HG02623 (cell line): ENCODE data around the gene SFMBT1.

ENCODE experiments used
- ATAC-seq: cut with Tn5 transposase; IDR thresholded peaks from one replicate; pipeline ENCODE4 v1.9.1; 2021; ENCODE audit warnings: moderate library complexity; ENCODE audit not compliant: unreplicated experiment

The SFMBT1 gene

DNA sequence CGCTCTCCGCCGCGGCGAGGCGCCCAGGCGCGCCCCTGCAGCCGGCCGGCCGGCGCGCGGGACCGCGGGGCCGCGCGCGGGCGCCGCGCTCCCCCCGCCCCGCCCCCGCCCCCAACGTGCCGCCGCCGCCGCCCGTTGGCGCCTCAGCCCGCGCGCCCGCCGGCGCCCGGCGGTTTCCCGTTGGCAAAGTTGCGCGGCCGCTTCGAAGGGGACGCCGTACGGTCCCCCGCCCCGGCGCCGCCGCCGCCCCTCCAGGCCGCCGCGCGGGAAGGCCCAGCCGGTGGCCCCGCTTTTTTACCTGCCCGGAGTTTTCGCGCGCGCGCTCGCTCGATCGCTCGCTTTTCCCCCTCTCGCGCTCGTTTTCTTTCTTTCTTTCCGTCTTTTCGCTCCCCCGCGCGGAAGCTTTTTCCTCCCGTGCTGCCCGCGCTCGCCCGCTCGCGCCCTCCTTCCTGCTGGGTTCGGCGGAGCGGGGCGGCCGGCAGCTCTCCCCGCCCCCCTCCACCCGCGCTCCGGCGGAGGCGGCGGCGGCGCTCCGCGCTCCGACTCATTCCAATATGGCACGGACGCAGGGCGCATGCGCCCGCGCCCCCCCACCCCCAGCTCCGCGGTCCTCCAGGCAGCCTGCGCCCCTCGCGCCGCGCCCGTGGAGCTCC is at the start of gene SFMBT1:
Gene SFMBT1, minus strand, starts transcription at position 556 of the 653 bp plus-strand sequence. CDS start 76,945 bp downstream, outside the sequence.
- peak; percentile 46 for ATAC-seq

DNA sequence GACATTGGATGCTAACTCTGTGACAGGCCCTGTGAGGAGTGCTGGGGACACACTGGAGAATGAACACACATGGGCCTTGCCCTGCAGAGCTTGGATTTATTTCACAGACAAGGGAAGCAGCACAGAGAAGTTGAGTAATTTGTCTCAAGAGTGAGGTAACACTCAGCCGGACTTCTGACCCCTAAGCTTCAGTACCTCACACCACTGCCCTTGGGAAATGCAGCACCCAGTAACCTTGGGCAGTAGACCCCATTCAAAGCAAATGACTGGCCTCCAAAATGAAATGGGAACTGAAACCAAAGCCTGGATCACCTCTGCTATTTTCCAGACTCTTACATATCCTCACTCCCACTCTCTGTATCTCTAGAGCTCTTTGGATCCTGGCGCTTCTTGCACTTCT is 47.1 kb upstream of the SFMBT1 start:
- ATAC-seq: no peak

DNA sequence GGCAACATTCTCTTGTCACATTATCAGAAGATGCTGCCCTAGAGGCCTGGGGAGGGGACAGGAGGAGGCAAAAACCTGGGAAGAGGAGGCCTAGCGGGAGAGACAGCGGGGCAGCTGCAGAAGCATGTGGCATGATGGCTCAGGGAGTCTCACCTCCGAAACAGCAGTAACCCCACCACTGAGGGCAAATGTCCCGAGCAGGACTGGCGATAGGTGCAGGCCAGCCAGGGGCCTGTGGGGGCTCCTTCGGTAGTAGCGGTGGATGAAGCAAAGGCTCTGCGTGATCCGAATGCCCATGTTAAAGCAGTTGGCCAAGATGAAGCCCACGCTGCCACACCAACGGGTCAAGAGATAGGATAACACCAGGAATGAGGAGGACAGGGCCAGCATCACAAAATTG is 46.3 kb upstream of the SFMBT1 start:
- ATAC-seq: no peak

- ATAC-seq: no peak
Measured at GRCh38 chr3:53091011-53091410, 45.1 kb upstream of the SFMBT1 start.

DNA sequence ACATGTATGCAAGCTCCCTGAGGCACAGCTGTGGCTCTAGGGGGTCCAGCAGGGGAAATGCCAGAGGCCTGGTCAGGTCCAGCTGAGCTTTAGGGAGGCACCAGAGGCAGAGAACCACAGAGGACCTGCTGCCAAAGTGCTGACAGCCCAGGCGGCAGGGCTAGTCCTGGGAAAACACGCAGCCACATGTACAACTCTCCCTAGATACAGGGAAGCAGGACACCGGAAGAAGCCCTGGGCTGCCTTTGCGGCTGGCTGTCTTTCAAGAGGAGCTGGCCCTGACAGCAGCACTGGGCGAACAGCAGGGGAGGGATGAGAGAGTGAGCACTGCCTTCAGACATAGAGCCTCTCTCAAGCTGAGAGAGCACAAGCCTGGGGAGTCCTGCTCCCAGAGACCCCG is 43.6 kb upstream of the SFMBT1 start:
- ATAC-seq: no peak

DNA sequence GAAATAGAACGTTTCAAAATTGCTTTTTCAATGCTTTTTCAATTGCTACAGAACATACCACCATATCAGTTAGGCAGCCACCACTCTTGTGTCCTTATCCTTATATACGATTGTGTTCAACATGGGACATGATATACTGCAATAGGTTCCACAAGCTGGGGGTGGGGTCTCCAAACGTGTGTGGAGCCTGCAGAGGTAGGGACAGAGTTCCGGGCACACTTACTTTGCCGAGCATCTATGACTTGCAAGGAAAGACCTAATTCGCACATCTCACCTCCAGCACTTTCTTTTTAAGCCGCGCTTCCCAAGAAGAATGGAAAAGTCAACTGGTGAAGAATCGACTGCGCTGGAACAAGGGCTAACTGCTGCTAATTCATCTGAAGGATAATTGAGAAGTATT is 39.6 kb upstream of the SFMBT1 start:
- no peak for ATAC-seq

DNA sequence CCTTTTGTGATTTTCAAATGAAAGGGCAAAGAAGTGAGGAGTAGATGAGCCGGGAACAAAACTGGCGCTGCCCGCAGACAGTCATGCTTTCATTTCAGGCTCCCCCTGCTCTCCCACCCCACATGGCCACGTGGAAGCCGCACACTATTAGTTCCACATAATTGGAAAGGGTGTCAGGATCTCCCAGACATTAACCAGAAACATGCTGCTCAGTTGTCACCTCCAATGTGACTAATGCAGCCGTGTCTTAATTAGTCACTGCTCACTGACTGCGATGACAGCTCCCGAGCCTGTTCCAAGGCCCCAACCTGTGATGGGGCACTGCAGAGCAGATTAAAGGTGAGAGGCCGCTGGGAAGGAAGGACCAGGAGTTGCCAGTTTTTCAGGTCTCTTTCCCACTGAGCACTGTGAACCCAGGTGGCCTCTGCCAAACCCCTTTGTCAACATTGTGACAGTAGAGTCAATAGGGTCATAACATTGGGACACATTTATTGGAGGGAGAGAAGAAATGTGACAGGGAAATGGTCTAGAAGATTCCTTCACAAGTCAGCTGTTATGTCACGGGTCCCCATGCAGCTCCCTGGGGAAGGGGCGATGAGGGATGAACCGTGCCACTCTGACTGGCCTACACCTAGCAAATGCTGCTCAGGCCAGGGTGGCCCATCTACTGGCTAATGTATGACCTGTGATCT is 38.6 kb upstream of the SFMBT1 start:
- no peak for ATAC-seq

DNA sequence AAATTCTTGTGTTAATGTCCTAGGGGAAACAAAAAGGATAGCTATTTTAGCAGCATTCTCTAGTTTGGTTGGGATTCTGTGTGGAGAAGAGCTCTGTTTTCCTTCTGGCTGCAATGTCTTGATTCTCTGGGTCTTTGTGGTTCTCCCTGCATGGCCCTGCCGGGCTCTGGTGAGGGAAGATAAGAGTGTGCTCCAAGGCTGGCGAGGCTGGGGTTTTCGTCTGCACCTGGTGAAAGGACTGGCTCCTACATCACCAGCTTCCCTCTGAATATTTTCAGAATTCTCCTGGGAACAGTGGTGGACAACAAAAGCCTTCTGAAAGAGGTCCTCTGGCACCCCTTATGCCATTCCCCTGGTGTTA is 38.1 kb upstream of the SFMBT1 start:
- no peak for ATAC-seq

GRCh38 chr3:53083521-53083920 is 37.6 kb upstream of the SFMBT1 start:
- no peak for ATAC-seq

DNA sequence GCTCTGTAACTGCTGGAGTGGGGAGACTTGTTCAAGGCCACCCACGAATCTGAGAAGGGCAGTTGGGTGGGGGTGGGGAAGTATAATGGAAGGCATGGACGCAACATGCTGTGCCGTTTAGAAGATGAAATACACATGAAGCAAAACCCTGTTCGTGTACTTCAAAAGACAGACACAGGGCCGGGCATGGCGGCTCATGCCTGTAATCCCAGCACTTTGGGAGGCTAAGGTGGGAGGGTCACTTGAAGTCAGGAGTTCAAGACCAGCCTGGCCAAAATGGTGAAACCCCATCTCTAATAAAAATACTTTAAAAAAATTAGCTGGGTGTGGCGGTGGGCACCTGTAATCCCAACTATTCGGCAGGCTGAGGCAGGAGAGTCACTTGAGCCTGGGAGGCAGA is 36.9 kb upstream of the SFMBT1 start:
- no peak for ATAC-seq

DNA sequence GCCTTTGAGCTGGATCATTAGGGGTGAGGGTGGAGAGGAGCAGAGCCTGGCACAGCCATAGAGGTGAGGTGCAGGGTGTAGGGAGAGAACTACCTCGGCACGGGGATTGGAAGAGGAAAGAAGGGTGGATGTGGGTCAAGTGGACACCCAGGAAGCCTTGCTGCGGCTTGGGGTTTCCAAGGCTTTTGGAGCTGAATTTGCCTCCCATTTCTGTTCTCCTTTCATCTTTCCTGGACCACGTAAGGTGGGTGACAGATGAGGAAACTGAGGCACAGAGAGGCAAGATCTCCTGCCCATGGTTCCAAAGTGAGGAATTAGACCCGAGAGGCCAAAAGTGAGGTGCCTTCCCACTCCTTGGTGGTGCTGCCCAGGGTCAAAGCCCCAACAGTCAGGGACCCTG is 35.4 kb upstream of the SFMBT1 start:
- ATAC-seq: no peak

- no peak for ATAC-seq
Measured at GRCh38 chr3:53080612-53081205, 34.8 kb upstream of the SFMBT1 start.

GRCh38 chr3:53079791-53080555 is 34.1 kb upstream of the SFMBT1 start:
- no peak for ATAC-seq

DNA sequence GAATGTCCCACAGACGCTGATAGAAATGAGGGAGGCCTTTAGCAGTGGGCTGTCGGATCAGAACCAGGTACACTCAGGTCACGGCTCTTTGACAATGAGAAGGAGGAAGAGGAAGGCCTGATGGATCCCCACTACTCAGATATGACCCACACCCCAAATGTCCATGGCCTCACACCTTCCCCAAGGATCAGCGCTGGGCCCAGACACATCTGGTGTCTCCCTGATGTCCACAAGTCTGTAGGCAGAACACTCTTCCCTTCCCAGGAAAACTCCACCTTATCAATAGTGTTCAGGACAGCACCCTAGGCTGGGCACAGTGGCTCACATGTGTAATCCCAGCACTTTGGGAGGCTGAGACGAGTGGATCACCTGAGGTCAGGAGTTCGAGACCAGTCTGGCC is 33.3 kb upstream of the SFMBT1 start:
- no peak for ATAC-seq

- no peak for ATAC-seq
Measured at GRCh38 chr3:53078656-53079055, 32.8 kb upstream of the SFMBT1 start.

DNA sequence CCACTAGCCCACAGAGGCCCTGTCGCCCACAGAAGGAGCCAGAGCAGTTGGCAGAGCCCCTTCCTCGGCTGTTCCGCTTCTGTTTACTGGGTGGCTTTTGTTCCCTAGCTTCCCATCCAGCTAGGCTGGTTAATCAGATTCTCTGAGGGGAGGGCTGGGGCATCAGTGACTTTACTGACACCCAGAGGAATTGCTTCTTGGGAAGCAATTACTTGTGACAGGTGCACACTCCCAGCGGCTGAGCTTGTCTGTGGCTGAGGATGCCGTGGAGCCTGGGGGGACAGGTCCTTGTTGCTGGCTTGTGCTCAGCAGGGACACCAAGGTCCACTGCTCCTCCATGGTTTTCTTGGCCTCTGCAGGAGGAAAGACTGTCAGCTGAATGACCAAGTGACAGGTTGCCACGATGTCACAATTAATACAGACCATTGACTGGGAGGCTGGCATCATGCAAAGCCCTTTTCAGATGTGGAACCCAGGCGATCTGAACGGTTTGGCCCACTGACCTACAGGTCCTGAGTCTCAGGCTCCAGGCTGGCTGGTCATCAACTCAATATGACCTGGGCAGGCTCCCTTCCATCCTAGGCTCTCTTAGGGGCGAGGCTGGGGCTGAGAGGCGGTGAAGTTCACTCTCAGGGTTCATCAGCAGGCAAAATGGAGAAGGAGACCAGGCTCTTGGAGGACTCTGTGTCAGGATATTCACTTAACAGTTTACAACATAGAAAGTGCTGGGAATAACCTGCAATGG is 31.8 kb upstream of the SFMBT1 start:
- ATAC-seq: no peak

- no peak for ATAC-seq
Measured at GRCh38 chr3:53075743-53076140, 29.9 kb upstream of the SFMBT1 start.

DNA sequence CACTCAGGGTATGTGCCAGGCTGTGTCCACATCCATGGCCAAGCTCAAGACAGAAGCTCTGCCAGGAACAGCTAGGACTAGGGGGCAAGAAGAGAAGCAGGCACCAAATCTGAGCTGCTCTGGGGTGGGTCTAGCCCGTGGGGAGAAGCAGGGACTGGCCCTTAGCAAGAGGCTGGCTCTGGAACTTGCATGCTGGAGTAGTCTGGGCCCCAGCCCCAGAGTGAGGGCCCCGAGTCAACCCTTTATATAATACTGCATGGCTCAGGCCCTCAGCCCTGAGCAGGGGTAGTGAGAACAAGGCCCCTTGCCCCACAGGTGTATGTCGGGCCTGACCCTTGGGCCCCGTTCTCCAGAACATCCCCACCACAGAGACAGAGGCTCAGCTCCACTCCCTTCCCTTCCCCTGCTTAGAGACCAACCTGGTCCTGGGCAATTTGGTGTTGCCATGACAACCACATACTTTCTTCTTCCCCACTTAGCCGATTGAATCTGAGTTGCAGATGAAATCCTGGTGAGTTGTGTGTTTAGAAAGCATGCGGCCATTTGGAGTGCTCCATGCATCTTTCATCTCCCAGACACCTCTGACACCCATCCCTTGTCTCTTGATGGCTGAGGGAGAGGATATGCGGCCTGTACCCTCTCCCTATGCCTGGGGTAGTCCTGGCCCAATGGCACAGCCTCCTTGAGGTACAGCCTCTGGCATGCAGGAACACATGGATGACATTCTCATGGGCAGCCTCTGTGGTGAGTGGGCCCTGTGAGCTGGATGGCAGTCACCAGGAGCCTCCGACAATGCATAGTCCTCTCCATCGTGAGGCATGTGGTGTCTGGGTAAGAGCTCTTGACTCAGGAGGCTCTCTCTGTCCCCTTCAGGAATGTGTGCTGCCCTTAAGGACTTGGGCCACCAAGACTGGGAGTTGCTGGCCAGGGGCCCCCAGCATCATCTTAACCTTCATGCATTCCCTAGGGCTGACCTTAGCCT is 29.2 kb upstream of the SFMBT1 start:
- no peak for ATAC-seq

GRCh38 chr3:53074366-53074696 is 28.5 kb upstream of the SFMBT1 start:
- no peak for ATAC-seq
